ENCODE measurements around the gene LILRA6.

DNA sequence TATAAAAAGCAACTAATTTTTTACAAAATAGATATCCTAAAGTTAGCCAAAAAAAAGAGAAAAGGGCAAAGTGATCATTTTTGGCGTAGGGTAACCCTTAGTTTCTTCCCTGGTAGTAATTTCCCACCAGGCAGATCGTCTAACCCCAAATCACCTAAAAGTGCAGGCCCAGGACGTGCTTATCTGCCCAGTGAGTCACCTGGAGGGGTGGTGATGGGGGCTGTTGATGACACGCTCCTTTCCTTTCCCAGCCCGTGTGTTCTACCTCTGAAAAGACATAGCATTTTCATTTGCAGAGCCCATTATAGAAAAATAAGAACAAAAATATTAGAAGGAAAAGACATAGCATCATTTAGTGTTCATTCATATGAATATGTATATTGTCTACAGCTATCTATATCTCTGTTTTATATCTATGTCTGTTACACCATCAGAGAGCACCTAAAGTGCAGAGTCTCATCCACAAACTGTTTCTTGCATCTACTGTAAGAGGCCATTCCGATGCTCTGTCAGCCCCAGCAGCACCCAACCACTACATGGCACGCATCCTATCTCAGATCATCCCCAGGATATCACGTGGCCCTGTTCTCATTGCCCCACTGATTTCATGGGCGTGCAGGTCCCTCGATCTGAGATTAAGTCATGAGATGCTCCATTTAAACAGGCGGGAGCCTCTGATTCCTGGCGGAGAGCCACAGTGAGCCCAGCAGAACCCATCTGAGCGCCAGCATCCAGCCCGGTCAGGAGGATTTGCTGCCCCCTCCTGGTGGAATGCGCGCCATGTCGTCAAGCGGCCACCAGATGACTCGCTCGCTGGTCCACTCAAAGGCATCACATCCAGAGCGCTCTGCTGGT, 11.3 kb downstream of the LILRA6 start:
- TF ChIP-seq, protein P1, sequence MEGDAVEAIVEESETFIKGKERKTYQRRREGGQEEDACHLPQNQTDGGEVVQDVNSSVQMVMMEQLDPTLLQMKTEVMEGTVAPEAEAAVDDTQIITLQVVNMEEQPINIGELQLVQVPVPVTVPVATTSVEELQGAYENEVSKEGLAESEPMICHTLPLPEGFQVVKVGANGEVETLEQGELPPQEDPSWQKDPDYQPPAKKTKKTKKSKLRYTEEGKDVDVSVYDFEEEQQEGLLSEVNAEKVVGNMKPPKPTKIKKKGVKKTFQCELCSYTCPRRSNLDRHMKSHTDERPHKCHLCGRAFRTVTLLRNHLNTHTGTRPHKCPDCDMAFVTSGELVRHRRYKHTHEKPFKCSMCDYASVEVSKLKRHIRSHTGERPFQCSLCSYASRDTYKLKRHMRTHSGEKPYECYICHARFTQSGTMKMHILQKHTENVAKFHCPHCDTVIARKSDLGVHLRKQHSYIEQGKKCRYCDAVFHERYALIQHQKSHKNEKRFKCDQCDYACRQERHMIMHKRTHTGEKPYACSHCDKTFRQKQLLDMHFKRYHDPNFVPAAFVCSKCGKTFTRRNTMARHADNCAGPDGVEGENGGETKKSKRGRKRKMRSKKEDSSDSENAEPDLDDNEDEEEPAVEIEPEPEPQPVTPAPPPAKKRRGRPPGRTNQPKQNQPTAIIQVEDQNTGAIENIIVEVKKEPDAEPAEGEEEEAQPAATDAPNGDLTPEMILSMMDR (IDR thresholded peaks at IDR 0.05), result peak; percentile 75 to 87 (median 86)
- TF ChIP-seq POLR2A (IDR thresholded peaks at IDR 0.05) (no peak), POLR2AphosphoS5 (IDR thresholded peaks at IDR 0.05; ENCODE audit: insufficient read depth in 1 of 2, low read depth in 1 of 2) (peak; percentile 20 to 27)

Data from vagina (tissue), 2 donors.